GM18909 (cell line): ENCODE measurements around the gene RPL12.

Experiments used
- ATAC-seq: cut with Tn5 transposase; IDR thresholded peaks from one replicate; pipeline ENCODE4 v1.9.1; 2021; ENCODE audit warnings: mild to moderate bottlenecking; ENCODE audit not compliant: unreplicated experiment, poor library complexity

The RPL12 gene

GRCh38 chr9:127444921-127445850 lies 6.0 kb downstream of the RPL12 start:
- ATAC-seq = no peak

GRCh38 chr9:127444283-127444920 lies 6.8 kb downstream of the RPL12 start:
- ATAC-seq = no peak

DNA sequence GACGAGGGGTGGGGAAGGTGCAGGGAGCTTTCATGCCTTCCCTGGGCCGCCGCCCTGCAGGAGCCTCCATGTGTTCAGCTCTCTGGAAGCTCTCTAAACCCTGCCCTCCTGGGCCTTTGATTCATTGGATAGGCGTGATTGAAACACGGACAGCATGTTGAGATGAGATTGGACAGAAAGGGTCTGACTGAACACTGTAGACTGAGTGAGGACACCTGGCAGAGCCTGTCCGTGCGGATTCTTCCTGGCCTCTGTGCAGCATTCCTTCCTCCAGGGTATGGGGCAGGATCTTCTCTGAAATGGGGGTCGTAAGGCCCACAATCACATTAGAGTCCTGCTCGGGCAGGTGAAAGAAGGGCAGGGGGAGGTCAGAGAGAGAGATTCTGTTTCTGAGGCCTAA lies 12.8 kb downstream of the RPL12 start:
- no peak for ATAC-seq

GRCh38 chr9:127437497-127438264 lies 13.5 kb downstream of the RPL12 start:
- no peak for ATAC-seq

DNA sequence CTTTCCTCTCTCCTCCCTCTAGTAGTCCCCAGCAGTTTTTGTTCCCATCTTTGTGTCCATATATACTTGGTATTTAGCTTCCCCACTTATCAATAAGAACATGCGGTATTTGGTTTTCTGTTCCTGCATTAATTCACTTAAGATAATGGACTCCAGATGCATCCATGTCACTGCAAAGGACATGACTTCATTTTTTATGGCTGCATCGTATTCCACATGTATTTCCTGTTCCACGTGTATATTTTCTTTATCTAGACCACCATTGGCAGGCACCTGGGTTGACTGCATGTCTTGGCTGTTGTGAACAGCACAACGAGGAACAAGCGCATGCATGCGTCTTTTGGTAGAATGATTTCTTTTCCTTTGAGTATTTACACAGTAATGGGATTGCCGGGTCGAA lies 20.8 kb downstream of the RPL12 start:
- ATAC-seq = no peak

GRCh38 chr9:127428348-127428747 lies 22.9 kb downstream of the RPL12 start:
- no peak for ATAC-seq

- no peak for ATAC-seq
These were observed 24.4 kb downstream of the RPL12 start for GRCh38 chr9:127426756-127427155.

- no peak for ATAC-seq
These were observed 26.6 kb downstream of the RPL12 start for GRCh38 chr9:127424676-127424999.

DNA sequence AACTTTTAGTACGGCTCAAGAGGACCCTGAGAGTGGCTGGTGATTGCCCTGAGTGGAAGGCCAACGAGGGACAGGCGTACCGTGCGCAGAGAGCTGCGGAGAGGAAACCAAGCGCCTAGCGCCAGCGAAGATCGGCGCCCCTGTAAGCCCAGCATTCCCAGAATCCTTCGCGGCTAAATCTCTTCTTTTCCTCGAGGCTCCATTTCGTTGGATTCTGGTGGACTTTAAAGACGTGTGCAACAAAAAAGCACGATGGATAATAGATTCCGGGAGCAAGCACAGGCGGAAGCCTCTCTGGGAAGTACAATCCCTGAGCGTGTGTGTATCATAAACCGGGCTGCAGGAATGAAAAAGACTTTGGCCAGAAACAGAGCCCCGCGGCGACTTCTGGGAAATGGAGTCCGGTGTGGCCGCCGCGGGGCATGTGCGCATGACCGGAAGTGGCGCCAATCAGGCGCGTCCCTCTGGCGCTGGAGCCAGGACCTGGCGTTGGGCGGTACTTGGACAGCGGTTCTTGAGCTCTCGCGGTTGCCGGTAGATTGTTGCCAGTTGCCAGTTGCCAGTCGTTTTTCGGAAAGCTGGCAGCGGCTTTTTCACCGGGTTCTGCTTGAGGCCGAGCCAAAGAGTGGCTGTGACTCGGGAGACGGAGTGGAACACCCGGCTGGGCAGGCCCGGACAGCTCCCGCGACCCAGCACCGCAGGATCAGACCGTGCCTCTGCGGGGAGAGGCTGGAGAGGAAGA lies 27.1 kb downstream of the RPL12 start, which contains the start of gene ZNF79:
ZNF79 (plus strand) TSS at position 449 of the 742 bp plus-strand sequence. CDS start 406 bp downstream, outside the sequence.
- ATAC-seq = peak; percentile 86

DNA sequence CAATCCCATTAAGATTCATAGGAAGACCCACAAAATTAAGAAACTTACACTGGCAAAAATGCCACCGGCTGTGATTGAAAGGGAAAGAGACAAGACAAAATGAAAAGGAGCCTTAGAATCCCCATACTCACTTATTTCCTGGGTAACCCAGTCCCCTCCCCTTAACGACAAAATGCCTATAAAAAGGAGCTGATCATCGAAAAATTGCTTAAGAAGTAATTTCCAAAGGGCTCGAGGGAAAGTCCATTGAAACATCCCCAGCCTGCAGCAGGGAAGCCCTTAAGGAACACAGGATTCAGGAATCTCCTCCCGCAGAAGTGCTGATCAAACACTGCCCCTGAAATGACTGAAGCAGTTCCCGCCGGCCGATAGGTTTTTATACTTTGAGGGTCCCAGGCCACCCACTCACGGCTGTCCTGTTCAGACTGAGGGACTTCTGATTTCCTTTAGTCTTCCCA lies 27.7 kb downstream of the RPL12 start:
- ATAC-seq = no peak

GRCh38 chr9:127422787-127423186 lies 28.4 kb downstream of the RPL12 start:
- ATAC-seq = no peak

DNA sequence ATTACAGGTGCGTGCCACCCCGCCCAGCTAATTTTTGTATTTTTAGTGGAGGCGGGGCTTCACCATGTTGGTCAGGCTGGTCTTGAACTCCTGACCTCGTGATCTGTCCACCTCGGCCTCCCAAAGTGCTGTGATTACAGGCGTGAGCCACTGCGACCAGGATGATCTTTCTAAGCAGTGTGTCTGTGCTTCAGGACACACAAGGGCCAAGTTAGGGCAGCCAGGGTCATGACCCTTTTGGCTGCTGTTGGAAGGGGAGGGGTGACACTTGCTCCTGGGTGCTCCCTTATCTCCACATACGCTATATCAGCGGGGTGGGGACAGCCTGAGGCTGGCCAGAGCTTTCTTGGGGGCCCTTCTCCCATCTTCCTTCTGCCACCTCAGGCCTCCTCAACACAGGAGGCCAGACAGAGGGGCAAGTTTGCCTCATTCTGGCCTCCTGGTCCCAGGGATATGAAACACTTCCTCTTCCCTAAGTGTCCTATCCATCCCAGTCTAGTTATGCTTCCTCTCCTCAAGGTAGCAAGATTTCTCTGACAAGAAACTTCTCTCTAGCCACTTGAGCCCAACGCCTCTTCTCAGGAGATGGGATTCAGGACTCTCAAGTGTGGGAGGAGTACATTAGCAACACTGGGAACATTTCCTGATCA lies 28.9 kb downstream of the RPL12 start:
- no peak for ATAC-seq

DNA sequence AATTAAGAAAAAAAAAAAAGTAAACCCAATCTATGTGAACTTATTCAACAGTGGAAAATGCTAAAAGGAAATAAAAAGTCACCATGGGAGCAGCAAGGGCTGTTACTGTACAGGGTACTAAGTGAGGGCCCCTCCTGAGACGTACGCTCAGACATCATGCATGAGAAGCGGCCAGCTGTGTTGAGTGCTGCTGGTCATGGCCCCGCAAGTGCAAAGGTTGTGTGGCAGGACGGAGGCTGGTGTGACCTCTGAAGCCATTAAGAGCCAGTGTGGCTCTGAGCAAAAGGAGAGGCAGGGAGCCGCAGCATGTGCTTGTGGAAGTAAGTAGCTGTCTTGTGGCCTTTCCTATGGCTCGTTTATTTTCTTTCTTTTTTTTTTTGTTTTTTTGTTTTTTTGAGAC lies 30.1 kb downstream of the RPL12 start:
- ATAC-seq = no peak

GRCh38 chr9:127419348-127419747 lies 31.9 kb downstream of the RPL12 start:
- ATAC-seq = no peak

- ATAC-seq = no peak
These were observed 33.2 kb downstream of the RPL12 start for GRCh38 chr9:127418037-127418471.

DNA sequence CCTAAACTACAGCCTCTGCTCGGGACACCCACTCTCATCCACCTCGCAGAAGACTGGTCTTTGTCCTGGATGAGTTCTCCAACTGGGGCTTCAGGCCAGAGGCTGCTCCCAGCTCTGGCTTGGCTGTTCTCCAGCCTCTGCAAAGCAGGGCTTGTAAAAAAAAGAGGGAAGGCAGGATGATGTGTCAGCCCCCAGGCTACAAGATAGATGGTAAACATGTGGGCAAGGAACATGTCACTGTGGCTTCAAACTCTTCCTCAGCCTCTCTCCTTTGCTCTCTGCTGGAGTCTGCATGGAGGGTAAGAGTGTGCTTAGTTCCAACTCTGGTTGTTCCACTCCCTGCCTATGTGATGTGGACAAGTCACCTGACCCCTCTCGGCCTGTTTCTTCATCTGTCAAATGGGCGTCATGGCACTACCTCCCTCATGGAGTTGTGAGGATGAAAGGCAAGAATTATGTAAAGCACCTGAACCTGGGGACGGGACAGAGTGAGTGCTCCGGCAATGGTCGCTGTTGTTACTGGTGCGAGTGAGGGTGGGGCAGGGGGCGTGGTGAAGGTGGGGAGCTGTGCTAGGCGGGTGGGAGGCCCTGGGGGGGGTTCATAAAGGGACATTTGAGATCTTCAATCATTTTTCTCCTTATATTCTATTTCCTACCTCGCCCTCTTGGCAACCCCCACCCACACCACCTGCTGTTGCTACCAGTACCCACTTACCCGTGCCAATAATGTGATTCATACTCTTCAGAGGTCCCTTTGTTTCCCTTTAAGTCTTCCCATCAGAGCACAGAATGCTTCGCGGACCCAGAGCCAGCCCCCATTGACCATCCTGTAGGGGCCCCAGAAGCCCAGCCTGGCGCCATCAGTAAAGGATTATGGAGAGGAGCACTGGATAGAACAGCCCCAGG lies 33.8 kb downstream of the RPL12 start:
- ATAC-seq = no peak

DNA sequence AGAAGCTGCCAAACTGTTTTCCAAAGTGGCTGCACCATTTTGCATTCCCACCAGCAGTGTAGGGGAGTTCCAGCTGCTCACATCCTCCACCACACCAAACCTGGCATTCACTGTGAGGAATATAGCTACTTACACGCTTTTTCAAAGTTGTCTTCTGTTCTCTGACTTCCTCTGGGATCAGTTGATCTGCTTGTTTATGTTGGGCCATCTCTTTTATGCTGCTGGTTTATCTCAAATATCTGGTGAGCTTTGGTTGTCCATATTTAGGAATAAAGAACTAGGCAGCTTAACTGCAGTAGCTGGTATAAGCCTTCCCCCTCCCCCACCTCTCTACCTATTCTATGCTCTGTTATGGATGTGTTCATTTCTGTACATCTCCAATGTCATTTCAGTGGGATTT lies 35.5 kb downstream of the RPL12 start:
- ATAC-seq = no peak

DNA sequence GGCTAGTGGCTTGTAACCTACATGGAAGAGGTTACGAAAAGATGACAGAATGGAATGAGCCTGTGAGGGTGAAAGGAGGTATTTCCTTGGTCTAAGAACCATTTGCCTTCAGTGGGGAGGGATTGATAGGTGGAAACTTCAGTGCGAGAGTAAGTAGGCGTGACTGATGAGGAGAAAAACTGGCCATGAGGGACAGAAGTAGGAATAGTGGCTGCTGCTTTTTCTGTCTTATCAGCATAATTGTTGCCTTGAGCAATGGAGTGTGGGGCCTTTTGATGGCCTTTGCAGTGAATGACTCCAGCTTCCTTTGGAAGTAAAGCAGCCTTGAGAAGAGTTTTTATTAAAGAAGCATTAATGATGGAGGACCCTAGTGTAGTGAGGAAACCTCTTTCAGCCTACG lies 36.1 kb downstream of the RPL12 start:
- ATAC-seq = no peak

GRCh38 chr9:127411122-127411521 lies 40.1 kb downstream of the RPL12 start:
- no peak for ATAC-seq
